RWPE1 (cell line): ENCODE results near the gene MYH7.
A peak's percentile ranks its signal among the peaks of the same experiment; 100 is the strongest.

ENCODE experiments used
- CTCF ChIA-PET: fragments of 350-600 bp; sonication (Branson Sonifier 250); formaldehyde crosslinking; extraction: SDS; loops from one replicate; lab custom pipeline; 2021; lab: Yijun Ruan, JAX
- POLR2A ChIA-PET: fragments of 400-600 bp; formaldehyde crosslinking; extraction: SDS; loops from one replicate; lab custom pipeline; 2020; ENCODE audit warnings: antibody characterized with exemption; ENCODE audit not compliant: low non-redundant PET; lab: Yijun Ruan, JAX
- DNase-seq: peaks from one replicate; pipeline ENCODE4 v3.0.0; 2012; ENCODE audit warnings: low spot score
- H3K27ac ChIP-seq: fragments of 450-650 bp; 2 replicates; pipeline ENCODE4 v1.5.1; 2017
- TF ChIP-seq, protein P1 (sequence below): fragments of 450-650 bp; conservative IDR thresholded peaks from 2 replicates; pipeline ENCODE4 v1.5.1; 2017; ENCODE audit warnings: low read depth, mild to moderate bottlenecking

The MYH7 gene

GRCh38 chr14:23375527-23376251 is 59.8 kb downstream of the MYH7 start:
- CTCF ChIA-PET, result interaction anchor here (0.5 to 0.9 kb wide), 4 partner anchors 16 to 201 kb away, joined by 3 to 8 read pairs (median 4); no protein-coding TSS in a partner anchor
- no peak for DNase-seq
- POLR2A ChIA-PET, result no interaction called here
- TF ChIP-seq, protein P1, sequence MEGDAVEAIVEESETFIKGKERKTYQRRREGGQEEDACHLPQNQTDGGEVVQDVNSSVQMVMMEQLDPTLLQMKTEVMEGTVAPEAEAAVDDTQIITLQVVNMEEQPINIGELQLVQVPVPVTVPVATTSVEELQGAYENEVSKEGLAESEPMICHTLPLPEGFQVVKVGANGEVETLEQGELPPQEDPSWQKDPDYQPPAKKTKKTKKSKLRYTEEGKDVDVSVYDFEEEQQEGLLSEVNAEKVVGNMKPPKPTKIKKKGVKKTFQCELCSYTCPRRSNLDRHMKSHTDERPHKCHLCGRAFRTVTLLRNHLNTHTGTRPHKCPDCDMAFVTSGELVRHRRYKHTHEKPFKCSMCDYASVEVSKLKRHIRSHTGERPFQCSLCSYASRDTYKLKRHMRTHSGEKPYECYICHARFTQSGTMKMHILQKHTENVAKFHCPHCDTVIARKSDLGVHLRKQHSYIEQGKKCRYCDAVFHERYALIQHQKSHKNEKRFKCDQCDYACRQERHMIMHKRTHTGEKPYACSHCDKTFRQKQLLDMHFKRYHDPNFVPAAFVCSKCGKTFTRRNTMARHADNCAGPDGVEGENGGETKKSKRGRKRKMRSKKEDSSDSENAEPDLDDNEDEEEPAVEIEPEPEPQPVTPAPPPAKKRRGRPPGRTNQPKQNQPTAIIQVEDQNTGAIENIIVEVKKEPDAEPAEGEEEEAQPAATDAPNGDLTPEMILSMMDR, result no peak
- H3K27ac ChIP-seq, result no peak overlapping the region

DNA sequence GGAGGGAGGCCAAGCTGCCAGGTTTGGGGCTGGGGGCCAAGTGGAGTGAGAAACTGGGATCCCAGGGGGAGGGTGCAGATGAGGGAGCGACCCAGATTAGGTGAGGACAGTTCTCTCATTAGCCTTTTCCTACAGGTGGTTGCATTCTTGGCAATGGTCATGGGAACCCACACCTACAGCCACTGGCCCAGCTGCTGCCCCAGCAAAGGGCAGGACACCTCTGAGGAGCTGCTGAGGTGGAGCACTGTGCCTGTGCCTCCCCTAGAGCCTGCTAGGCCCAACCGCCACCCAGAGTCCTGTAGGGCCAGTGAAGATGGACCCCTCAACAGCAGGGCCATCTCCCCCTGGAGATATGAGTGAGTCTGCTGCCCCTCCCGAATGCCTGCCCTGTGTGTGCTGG is 62.4 kb downstream of the MYH7 start:
- POLR2A ChIA-PET, result no interaction called here
- no peak overlapping the region for H3K27ac ChIP-seq
- CTCF ChIA-PET, result interaction anchor here (0.6 to 0.8 kb wide), 2 partner anchors 27 to 73 kb away, joined by 3 to 9 read pairs; no protein-coding TSS in a partner anchor
- TF ChIP-seq, protein P1, result no peak
- DNase-seq, result no peak

- ChIA-PET CTCF (interaction anchor here (0.8 kb wide), 1 partner anchor 26 kb away, joined by 3 read pairs; no protein-coding TSS in a partner anchor), POLR2A (no interaction called here)
- H3K27ac ChIP-seq, result no peak within 1 kb of the TSS
- TF ChIP-seq, protein P1, result no peak
- no peak for DNase-seq
These were observed 63.0 kb downstream of the MYH7 start, which contains the start of gene IL25 for GRCh38 chr14:23372509-23372908. Gene IL25, plus strand, starts transcription at chr14:23372809.

DNA sequence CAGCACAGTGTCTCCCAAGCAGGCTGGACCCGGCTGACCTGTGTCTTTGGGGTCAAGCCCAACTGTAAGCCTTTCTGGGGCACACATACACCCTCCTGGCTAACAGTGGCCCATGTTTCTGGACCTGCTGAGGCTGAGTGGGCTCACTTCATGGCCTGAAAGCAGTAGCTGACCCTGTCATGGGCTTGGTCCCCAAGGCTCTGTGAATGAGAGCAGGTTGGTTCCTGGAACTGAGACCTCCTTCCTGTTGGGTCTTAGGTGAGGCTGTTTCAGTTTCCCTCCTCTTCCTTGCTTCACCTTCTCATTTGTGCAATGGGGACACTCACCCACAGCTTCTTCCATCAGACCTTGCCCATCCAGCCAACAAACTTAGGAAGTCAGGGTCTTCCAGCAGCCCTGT is 63.6 kb downstream of the MYH7 start:
- no peak for DNase-seq
- no peak overlapping the region for H3K27ac ChIP-seq
- ChIA-PET CTCF (no interaction called here), POLR2A (no interaction called here)
- TF ChIP-seq, protein P1, result no peak

DNA sequence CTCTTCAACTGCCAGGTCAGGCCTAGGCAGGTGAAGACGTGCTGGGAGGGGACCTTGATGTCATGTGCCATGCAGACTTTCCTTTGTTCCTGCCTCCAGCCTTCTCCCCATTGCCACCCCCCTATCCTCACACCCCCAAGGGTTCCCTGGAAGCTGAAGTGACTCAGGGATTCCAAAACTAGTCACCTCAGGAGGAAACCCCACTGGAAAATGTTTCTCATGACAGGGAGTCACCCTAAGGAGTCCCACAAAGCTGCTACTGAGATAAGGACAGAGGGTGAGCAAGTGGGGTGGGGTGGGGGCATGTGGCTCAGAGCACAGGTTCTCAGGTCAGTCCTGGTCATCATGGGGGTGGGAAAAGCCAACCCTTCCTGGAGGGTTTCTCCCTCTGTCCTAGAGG is 65.2 kb downstream of the MYH7 start:
- H3K27ac ChIP-seq, result no peak overlapping the region
- POLR2A ChIA-PET, result interaction anchor here (1.0 kb wide), 1 partner anchor 13 kb away, joined by 3 read pairs; no protein-coding TSS in a partner anchor
- CTCF ChIA-PET, result interaction anchor here (0.8 to 1.9 kb wide), 3 partner anchors 8 to 18 kb away, joined by 3 to 10 read pairs (median 4); no protein-coding TSS in a partner anchor
- TF ChIP-seq, protein P1, result no peak
- DNase-seq, result no peak

- TF ChIP-seq, protein P1, result no peak
- POLR2A ChIA-PET, result interaction anchor here (0.7 to 1.2 kb wide), 2 partner anchors 9 to 110 kb away, joined by 3 read pairs; no protein-coding TSS in a partner anchor
- peak overlapping the region; percentile 97 for H3K27ac ChIP-seq
- DNase-seq, result peak; percentile 80
- CTCF ChIA-PET, result interaction anchor here (0.6 to 1.9 kb wide), 4 partner anchors 13 to 27 kb away, joined by 3 to 13 read pairs (median 6); partner anchors contain the start of gene SLC22A17
These were observed 69.0 kb downstream of the MYH7 start for GRCh38 chr14:23366426-23366921.
